Skeletal muscle tissue (tissue), 4 donors: ENCODE measurements around the gene GTPBP2. TPM values are rescaled to one million over a fixed set of nuclear protein-coding genes. Genes with fewer than 3 reads are reported as not detected.
"Not testable (repeated sequence)": the region's sequence is repeated elsewhere in the genome, so short reads cannot be mapped to it uniquely, and the experiment has no call there.

Source experiments
- H3K27ac ChIP-seq: one replicate; pipeline ENCODE4 v1.7.0; 2013; ENCODE audit warnings: mild to moderate bottlenecking, low read depth, low read length, inconsistent platforms
- H3K27me3 ChIP-seq, 3 donors: one replicate each; pipeline ENCODE4 v1.7.0; 2013; ENCODE audit warnings: low read length in 3 of 3; ENCODE audit not compliant: control insufficient read depth in 3 of 3, insufficient read depth in 3 of 3
- H3K36me3 ChIP-seq, 3 donors: one replicate each; pipeline ENCODE4 v1.7.0; 2013; ENCODE audit warnings: low read length in 3 of 3; ENCODE audit not compliant: control insufficient read depth in 3 of 3, insufficient read depth in 3 of 3
- H3K4me1 ChIP-seq, 3 donors: one replicate each; pipeline ENCODE4 v1.7.0; 2013; ENCODE audit warnings: low read length in 3 of 3, mild to moderate bottlenecking in 3 of 3; ENCODE audit not compliant: control insufficient read depth in 3 of 3, insufficient read depth in 3 of 3
- H3K4me3 ChIP-seq, 3 donors: one replicate each; pipeline ENCODE4 v1.7.0; 2013; ENCODE audit warnings: low read length in 3 of 3
- H3K9ac ChIP-seq, 3 donors: one replicate each; pipeline ENCODE4 v1.7.0; 2013; ENCODE audit warnings: low read length in 3 of 3, mild to moderate bottlenecking in 3 of 3, moderate library complexity in 2 of 3, low read depth in 1 of 3
- H3K9me3 ChIP-seq, 3 donors: one replicate each; pipeline ENCODE4 v1.7.0; 2013; ENCODE audit warnings: low read length in 3 of 3; ENCODE audit not compliant: control insufficient read depth in 3 of 3
- total RNA-seq: library from RNA; depleted of rRNA; stranded (reverse); fragments of >200 nt; gene quantifications from one replicate; pipeline ENCODE4 v1.2.3, GENCODE V29; 2014
- donor health status: Osteomylitis.

GTPBP2 gene
- total RNA-seq, 1 donor from 2014 or later, result 30.8 TPM

- H3K36me3 ChIP-seq, H3K27me3 ChIP-seq, H3K4me3 ChIP-seq: not testable (repeated sequence)
These were observed 33.9 kb upstream of the GTPBP2 start for GRCh38 chr6:43662948-43663347.

DNA sequence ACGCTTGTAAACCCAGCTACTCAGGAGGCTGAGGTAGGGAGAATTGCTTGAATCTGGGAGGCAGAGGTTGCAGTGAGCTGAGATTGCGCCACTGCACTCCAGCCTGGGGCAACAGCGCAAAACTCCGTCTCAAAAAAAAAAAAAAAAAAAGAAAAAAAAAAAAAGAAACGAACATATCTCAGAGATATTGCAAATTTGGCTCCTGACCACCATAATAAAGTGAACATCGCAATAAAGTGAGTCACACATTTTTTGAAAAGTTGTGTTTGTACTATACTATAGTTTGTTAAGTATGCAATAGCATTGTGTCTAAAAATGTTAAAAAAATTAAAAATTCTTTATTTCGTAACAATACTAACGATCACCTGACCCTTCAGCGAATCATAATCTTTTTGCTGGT, 29.1 kb upstream of the GTPBP2 start:
- H3K9ac ChIP-seq, result no peak overlapping the region
- H3K27me3 ChIP-seq, result no peaks in the 10 kb centered on the region
- no peaks in the 10 kb centered on the region for H3K36me3 ChIP-seq
- H3K4me3 ChIP-seq, result no peak overlapping the region
- H3K27ac ChIP-seq, result no peak overlapping the region
- no peaks in the 10 kb centered on the region for H3K4me1 ChIP-seq
- peaks cover 0 to 2% (median 0%) of the 10 kb centered on the region in 3 donors for H3K9me3 ChIP-seq

More at GRCh38 chr6:43662948-43663347, 33.9 kb upstream of the GTPBP2 start:
- H3K27ac ChIP-seq, H3K9me3 ChIP-seq, H3K9ac ChIP-seq: not testable (repeated sequence)
- H3K4me1 ChIP-seq, result peaks cover 9 to 18% (median 14%) of the 10 kb centered on the region in 3 donors

- H3K4me1 ChIP-seq, result no peaks in the 10 kb centered on the region
- H3K9ac ChIP-seq, result no peak overlapping the region
- no peaks in the 10 kb centered on the region for H3K27me3 ChIP-seq
- H3K27ac ChIP-seq, result no peak overlapping the region
- H3K36me3 ChIP-seq, result no peaks in the 10 kb centered on the region
- no peak overlapping the region for H3K4me3 ChIP-seq
- H3K9me3 ChIP-seq, result peaks cover 0 to 2% (median 0%) of the 10 kb centered on the region in 3 donors
These were observed 28.2 kb upstream of the GTPBP2 start for GRCh38 chr6:43657221-43657802.

- not testable (repeated sequence) for H3K27ac ChIP-seq, H3K9ac ChIP-seq, H3K36me3 ChIP-seq, H3K4me1 ChIP-seq, H3K27me3 ChIP-seq, H3K4me3 ChIP-seq, H3K9me3 ChIP-seq
These were observed 23.8 kb upstream of the GTPBP2 start for GRCh38 chr6:43652822-43653221.

DNA sequence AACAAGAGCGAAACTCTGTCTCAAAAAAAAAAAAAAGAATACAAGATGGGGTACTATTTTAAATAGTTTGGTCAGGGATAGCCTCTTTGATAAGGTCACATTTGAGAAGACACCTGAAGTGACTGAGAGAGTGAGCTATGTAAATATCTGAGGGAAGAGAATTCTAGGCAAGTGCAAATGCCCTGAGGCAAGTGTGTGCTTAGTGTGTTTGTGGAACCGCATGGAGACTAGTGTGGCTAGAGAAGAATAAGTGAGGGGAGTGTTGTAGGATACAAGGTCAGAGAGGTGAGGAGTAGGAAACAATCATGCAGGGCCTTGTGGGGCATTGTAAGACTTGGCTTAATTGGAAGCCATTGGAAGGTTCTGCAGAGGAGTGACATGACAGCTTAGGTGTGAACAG, 19.2 kb upstream of the GTPBP2 start:
- Histone ChIP-seq H3K27me3 (no peaks in the 10 kb centered on the region), H3K36me3 (no peaks in the 10 kb centered on the region), H3K9ac (no peak overlapping the region), H3K27ac (no peak overlapping the region), H3K4me3 (no peak overlapping the region), H3K4me1 (peaks cover 3 to 8% (median 5%) of the 10 kb centered on the region in 3 donors), H3K9me3 (no peaks in the 10 kb centered on the region)

DNA sequence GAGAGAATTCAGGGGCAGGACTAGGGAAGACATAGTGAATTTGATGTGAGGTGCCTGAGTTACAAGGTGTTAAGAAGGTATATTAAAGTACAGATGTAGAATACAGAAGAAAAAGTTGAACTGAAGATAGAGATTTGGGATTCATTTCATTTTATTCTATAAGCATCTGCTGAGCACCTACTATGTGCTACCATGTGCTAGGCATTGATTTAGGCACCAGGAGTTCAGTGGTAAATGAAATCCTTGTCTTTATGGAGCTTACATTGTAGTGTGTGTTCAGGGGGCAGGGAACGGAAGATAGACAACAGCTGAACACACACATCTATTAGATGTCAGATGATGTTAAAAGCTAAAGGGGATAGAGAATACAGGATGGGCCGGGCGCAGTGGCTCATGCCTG, 18.5 kb upstream of the GTPBP2 start:
- H3K9ac ChIP-seq, result no peak overlapping the region
- H3K4me3 ChIP-seq, result no peak overlapping the region
- H3K9me3 ChIP-seq, result no peaks in the 10 kb centered on the region
- H3K4me1 ChIP-seq, result peaks cover 3 to 8% (median 5%) of the 10 kb centered on the region in 3 donors
- H3K27ac ChIP-seq, result no peak overlapping the region
- no peaks in the 10 kb centered on the region for H3K27me3 ChIP-seq
- peaks cover 0 to 1% (median 0%) of the 10 kb centered on the region in 3 donors for H3K36me3 ChIP-seq

- peaks cover 3 to 14% (median 5%) of the 10 kb centered on the region in 3 donors for H3K4me1 ChIP-seq
- no peak overlapping the region for H3K27ac ChIP-seq
- H3K9ac ChIP-seq, result peak overlapping the region; percentile 32 to 62 (median 33)
- H3K27me3 ChIP-seq, result no peaks in the 10 kb centered on the region
- peak overlapping the region; percentile 49 to 65 (median 65) for H3K4me3 ChIP-seq
- no peaks in the 10 kb centered on the region for H3K9me3 ChIP-seq
- peaks cover 8 to 13% (median 10%) of the 10 kb centered on the region in 3 donors for H3K36me3 ChIP-seq
These were observed 16.5 kb upstream of the GTPBP2 start for GRCh38 chr6:43645613-43645964.

DNA sequence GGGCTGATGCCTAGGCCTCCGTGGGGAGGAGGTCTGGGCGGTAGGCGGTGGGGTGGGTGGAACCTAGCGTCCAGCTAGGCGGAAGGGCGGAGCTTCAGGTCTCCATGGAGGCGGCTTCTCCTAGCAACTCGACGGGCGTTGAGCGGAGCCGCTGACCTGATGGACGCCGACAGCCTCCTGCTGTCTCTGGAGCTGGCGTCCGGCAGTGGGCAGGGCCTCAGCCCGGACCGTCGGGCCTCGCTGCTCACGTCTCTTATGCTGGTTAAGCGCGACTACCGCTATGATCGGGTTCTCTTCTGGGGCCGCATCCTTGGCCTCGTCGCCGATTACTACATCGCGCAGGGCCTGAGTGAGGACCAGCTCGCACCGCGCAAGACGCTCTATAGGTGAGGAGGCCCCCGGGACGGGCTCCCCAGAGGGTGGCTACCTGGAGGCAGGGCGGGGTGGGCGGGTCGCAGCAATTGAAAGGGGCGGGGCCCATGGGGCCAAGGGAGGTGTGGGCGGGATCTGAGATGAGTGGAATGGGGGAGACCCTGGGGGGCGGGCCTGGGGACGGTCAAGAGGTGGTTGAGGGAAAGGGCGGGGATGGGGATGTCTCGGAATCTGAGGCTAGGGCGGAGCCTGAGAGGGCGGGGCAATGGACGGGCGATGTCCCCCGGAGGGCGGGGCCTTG, 16.0 kb upstream of the GTPBP2 start, which contains the start of gene RSPH9:
TSS of gene RSPH9 (plus strand) at position 97 of the 673 bp plus-strand sequence. CDS start at position 160, 63 bp downstream.
- Histone ChIP-seq H3K36me3 (peaks cover 13 to 18% (median 15%) of the 10 kb centered on the region in 3 donors), H3K4me3 (peak within 1 kb of the TSS; percentile 59 to 69 (median 65)), H3K9me3 (no peaks in the 10 kb centered on the region), H3K27ac (no peak within 1 kb of the TSS), H3K9ac (peak within 1 kb of the TSS; percentile 32 to 72 (median 33)), H3K4me1 (peaks cover 3 to 18% (median 5%) of the 10 kb centered on the region in 3 donors), H3K27me3 (no peaks in the 10 kb centered on the region)

DNA sequence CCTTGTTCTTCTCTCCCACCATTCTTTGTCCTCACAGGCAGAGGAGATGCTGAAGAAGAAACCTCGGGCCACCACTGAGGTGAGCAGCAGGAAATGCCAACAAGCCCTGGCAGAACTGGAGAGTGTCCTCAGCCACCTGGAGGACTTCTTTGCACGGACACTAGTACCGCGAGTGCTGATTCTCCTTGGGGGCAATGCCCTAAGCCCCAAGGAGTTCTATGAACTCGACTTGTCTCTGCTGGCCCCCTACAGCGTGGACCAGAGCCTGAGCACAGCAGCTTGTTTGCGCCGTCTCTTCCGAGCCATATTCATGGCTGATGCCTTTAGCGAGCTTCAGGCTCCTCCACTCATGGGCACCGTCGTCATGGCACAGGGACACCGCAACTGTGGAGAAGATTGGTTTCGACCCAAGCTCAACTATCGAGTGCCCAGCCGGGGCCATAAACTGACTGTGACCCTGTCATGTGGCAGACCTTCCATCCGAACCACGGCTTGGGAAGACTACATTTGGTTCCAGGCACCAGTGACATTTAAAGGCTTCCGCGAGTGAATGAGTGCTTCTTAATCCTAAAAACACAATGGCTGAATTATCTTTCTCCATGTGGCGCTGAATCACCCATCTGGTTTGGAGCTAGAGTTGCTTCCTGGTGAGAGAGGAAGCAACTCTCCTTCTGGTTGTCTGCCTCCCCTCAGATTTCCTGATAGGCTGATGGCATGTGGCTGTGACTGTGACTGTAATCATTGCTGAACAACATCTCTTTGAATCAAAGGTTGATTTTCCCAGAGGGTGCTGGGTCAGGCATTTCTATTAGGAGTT, 11.1 kb upstream of the GTPBP2 start:
- Histone ChIP-seq H3K27ac (no peak overlapping the region), H3K9ac (no peak overlapping the region), H3K27me3 (no peaks in the 10 kb centered on the region), H3K4me1 (peaks cover 18 to 42% (median 29%) of the 10 kb centered on the region in 3 donors), H3K4me3 (no peak overlapping the region), H3K9me3 (no peaks in the 10 kb centered on the region), H3K36me3 (peaks cover 23 to 30% (median 23%) of the 10 kb centered on the region in 3 donors)

DNA sequence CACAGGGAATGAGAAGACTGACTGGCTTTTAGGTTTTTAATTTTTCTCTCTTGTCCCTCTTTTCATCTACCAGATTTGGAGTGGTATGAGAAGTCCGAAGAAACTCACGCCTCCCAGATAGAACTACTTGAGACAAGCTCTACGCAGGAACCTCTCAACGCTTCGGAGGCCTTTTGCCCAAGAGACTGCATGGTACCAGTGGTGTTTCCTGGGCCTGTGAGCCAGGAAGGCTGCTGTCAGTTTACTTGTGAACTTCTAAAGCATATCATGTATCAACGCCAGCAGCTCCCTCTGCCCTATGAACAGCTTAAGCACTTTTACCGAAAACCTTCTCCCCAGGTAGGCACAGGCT, 7.2 kb upstream of the GTPBP2 start:
- Histone ChIP-seq H3K27me3 (no peaks in the 10 kb centered on the region), H3K4me1 (peaks cover 18 to 34% (median 26%) of the 10 kb centered on the region in 3 donors), H3K27ac (peak overlapping the region; percentile 85), H3K9me3 (no peaks in the 10 kb centered on the region), H3K4me3 (peak overlapping the region; percentile 95 to 97 (median 97)), H3K9ac (peak overlapping the region; percentile 92 to 97 (median 95)), H3K36me3 (peaks cover 12 to 25% (median 17%) of the 10 kb centered on the region in 3 donors)
